Parathyroid adenoma (tissue), 2 donors: ENCODE results near the gene PRAMEF20.

Experiments used
- H2AFZ ChIP-seq: fragments of 300-600 bp; sonication (generic); one replicate; pipeline ENCODE4 v1.7.0; 2017; ENCODE audit warnings: antibody characterized with exemption, mild to moderate bottlenecking
- H3K27ac ChIP-seq: fragments of 300-600 bp; sonication (generic); one replicate; pipeline ENCODE4 v1.7.0; 2017
- H3K27me3 ChIP-seq: fragments of 300-600 bp; sonication (generic); one replicate; pipeline ENCODE4 v1.7.0; 2017; ENCODE audit warnings: low read length; ENCODE audit not compliant: control insufficient read depth, insufficient read depth
- H3K36me3 ChIP-seq: fragments of 300-600 bp; sonication (generic); one replicate; pipeline ENCODE4 v1.7.0; 2017; ENCODE audit warnings: low read length; ENCODE audit not compliant: control insufficient read depth, insufficient read depth
- H3K4me1 ChIP-seq: fragments of 300-600 bp; sonication (generic); one replicate; pipeline ENCODE4 v1.7.0; 2017; ENCODE audit warnings: control low read depth
- H3K4me2 ChIP-seq: fragments of 300-600 bp; sonication (generic); one replicate; pipeline ENCODE4 v1.7.0; 2017; ENCODE audit warnings: low read length
- H3K4me3 ChIP-seq: fragments of 300-600 bp; sonication (generic); one replicate; pipeline ENCODE4 v1.7.0; 2017; ENCODE audit warnings: low read depth, low read length
- H3K79me2 ChIP-seq: fragments of 300-600 bp; sonication (generic); one replicate; pipeline ENCODE4 v1.7.0; 2017; ENCODE audit warnings: control low read depth
- H3K9ac ChIP-seq: fragments of 300-600 bp; sonication (generic); one replicate; pipeline ENCODE4 v1.7.0; 2017; ENCODE audit warnings: mild to moderate bottlenecking
- H3K9me3 ChIP-seq: fragments of 300-600 bp; sonication (generic); one replicate; pipeline ENCODE4 v1.7.0; 2017; ENCODE audit warnings: low read length; ENCODE audit not compliant: control insufficient read depth
- TF ChIP-seq, protein P1 (sequence below): fragments of 300-600 bp; sonication (generic); IDR thresholded peaks from one replicate; pipeline ENCODE4 v1.7.0; 2017; ENCODE audit warnings: antibody characterized with exemption, mild to moderate bottlenecking
- donor health status: primary hyperparathyroidism.

The PRAMEF20 gene

DNA sequence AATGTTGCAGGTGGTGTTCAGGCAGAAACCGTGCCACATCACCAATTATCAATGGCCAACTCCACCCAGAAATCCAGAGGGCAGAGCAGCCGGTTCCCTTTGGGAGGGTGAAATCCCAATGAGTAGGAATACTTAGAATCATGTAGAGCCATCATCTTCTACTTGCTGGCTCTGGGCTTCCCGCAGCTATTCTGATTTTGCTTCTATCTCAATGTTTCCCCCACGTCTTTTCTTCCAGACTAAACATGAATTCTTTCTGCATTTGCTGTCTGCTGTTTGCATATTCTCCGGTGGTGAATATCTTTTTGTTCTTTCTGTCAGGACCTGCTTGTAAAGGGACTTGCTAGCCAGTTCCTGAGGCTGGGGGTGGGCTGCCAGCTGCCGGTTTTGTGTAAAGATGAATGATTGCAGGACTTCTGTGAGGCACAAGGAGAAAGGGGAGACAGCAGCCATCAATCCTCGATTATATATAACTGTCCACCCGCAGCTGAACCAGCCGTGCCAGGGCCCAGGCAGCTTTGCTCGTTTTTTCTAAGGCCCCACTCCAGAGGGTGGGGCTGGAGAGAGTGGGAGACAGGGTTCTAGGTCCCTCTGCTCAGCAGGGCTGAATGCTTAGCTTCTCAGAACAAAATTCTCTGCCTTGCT lies 33.2 kb downstream of the PRAMEF20 start:
- Histone ChIP-seq H3K27ac (no peak overlapping the region), H3K27me3 (no peaks in the 10 kb centered on the region), H3K9ac (no peak overlapping the region)

GRCh38 chr1:13450204-13450603 lies 40.0 kb downstream of the PRAMEF20 start:
- H3K4me3 ChIP-seq, result no peak overlapping the region
- H3K27me3 ChIP-seq, result no peaks in the 10 kb centered on the region
- H3K9ac ChIP-seq, result no peak overlapping the region
- H3K79me2 ChIP-seq, result no peaks in the 10 kb centered on the region
- no peak overlapping the region for H3K27ac ChIP-seq
- TF ChIP-seq, protein P1, sequence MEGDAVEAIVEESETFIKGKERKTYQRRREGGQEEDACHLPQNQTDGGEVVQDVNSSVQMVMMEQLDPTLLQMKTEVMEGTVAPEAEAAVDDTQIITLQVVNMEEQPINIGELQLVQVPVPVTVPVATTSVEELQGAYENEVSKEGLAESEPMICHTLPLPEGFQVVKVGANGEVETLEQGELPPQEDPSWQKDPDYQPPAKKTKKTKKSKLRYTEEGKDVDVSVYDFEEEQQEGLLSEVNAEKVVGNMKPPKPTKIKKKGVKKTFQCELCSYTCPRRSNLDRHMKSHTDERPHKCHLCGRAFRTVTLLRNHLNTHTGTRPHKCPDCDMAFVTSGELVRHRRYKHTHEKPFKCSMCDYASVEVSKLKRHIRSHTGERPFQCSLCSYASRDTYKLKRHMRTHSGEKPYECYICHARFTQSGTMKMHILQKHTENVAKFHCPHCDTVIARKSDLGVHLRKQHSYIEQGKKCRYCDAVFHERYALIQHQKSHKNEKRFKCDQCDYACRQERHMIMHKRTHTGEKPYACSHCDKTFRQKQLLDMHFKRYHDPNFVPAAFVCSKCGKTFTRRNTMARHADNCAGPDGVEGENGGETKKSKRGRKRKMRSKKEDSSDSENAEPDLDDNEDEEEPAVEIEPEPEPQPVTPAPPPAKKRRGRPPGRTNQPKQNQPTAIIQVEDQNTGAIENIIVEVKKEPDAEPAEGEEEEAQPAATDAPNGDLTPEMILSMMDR, result no peak
- no peak overlapping the region for H3K4me2 ChIP-seq
- no peaks in the 10 kb centered on the region for H3K9me3 ChIP-seq
- H2AFZ ChIP-seq, result no peak overlapping the region
- no peaks in the 10 kb centered on the region for H3K4me1 ChIP-seq
- no peaks in the 10 kb centered on the region for H3K36me3 ChIP-seq

More for the DNA sequence above, 33.2 kb downstream of the PRAMEF20 start:
- Histone ChIP-seq H3K79me2 (no peaks in the 10 kb centered on the region), H3K9me3 (no peaks in the 10 kb centered on the region), H3K4me3 (no peak overlapping the region), H3K4me1 (no peaks in the 10 kb centered on the region), H3K4me2 (no peak overlapping the region), H3K36me3 (no peaks in the 10 kb centered on the region), H2AFZ (no peak overlapping the region)
- TF ChIP-seq, protein P1, result no peak

DNA sequence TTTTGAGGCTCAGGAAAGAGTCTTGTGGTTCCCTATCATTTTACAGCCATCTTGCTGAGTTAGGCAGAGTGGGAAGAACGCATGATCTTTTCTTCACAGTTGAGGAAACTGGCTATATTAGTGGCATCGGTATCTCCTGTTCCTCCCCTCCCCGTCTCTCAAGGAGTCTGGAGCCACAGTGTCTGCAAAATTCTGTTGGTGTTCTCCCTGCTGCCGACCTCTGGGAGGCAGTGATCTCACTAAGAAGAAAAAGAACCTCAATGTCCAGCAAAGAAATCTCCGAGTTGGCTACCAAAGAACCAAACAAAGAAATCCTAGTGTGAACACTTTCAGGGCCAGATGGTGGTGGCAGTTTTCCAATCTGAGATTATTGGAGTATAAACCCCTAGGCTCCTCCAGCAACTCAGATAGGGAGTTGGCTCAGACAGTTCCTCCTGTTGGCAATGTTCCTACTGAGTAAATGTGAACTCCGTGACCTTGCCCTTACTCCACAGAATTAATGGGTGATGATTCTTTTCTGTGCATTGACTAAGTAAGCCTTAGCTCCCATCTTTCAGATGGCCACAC lies 41.2 kb downstream of the PRAMEF20 start:
- Histone ChIP-seq H3K79me2 (no peaks in the 10 kb centered on the region), H3K27me3 (no peaks in the 10 kb centered on the region), H3K9ac (no peak overlapping the region), H3K36me3 (no peaks in the 10 kb centered on the region), H3K4me3 (no peak overlapping the region), H2AFZ (no peak overlapping the region), H3K4me1 (no peaks in the 10 kb centered on the region), H3K4me2 (no peak overlapping the region), H3K9me3 (no peaks in the 10 kb centered on the region), H3K27ac (no peak overlapping the region)
- TF ChIP-seq, protein P1, result no peak

DNA sequence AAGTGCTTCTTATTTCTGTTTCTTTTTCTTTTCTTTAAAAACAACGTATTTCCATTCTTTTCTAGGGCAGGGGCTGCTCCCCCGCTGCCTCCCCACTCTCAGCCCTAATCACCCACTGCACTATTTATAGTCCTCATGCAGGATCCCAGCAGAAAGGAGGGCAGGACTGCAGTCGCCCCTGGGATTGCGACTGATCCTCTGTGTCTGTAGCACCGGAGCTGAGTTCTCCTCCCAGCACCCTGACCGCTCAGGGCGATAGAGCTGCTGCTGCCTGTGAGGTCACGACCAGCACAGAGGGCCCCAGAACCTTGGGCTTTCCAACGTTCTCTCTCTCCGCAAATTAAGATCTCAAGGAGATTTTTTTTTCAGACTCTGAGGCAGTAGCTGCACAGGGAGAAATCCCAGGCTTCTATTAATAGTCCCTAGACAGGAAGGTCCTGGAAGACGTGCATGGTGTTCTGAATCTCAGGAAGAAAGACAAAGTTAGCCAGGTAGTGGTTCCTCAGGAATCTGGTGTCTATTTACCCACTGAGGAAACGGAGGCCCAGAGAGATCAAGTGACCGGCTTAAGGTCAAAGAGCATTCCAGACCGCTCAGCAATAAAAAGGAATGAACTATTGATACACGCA lies 46.8 kb downstream of the PRAMEF20 start:
- no peak overlapping the region for H2AFZ ChIP-seq
- no peak overlapping the region for H3K9ac ChIP-seq
- H3K36me3 ChIP-seq, result no peaks in the 10 kb centered on the region
- no peaks in the 10 kb centered on the region for H3K79me2 ChIP-seq
- no peaks in the 10 kb centered on the region for H3K9me3 ChIP-seq
- no peaks in the 10 kb centered on the region for H3K4me1 ChIP-seq
- H3K27ac ChIP-seq, result no peak overlapping the region
- no peak overlapping the region for H3K4me2 ChIP-seq
- no peak overlapping the region for H3K4me3 ChIP-seq
- TF ChIP-seq, protein P1, result no peak
- no peaks in the 10 kb centered on the region for H3K27me3 ChIP-seq
